Measurements from ENCODE around the gene TTC12.

- TF ChIP-seq, protein P1, sequence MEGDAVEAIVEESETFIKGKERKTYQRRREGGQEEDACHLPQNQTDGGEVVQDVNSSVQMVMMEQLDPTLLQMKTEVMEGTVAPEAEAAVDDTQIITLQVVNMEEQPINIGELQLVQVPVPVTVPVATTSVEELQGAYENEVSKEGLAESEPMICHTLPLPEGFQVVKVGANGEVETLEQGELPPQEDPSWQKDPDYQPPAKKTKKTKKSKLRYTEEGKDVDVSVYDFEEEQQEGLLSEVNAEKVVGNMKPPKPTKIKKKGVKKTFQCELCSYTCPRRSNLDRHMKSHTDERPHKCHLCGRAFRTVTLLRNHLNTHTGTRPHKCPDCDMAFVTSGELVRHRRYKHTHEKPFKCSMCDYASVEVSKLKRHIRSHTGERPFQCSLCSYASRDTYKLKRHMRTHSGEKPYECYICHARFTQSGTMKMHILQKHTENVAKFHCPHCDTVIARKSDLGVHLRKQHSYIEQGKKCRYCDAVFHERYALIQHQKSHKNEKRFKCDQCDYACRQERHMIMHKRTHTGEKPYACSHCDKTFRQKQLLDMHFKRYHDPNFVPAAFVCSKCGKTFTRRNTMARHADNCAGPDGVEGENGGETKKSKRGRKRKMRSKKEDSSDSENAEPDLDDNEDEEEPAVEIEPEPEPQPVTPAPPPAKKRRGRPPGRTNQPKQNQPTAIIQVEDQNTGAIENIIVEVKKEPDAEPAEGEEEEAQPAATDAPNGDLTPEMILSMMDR (IDR thresholded peaks at IDR 0.05): no peak
- TF ChIP-seq POLR2A (IDR thresholded peaks at IDR 0.05): no peak
Measured at GRCh38 chr11:113365895-113366294, 51.5 kb downstream of the TTC12 start.

Data from adrenal gland (tissue), 5 donors.